Osteoblast (primary cell): ENCODE results near the gene AMPD3. TPM values are rescaled to one million over a fixed set of nuclear protein-coding genes. Genes with fewer than 3 reads are reported as not detected.
A peak's percentile ranks its signal among the peaks of the same experiment; 100 is the strongest.

Source experiments
- DNase-seq: peaks from one replicate; pipeline ENCODE4 v3.0.0; 2011; ENCODE audit warnings: low spot score, mixed read lengths; ENCODE audit not compliant: insufficient read length; ENCODE audit errors: missing footprints
- H2AFZ ChIP-seq: 2 replicates; pipeline ENCODE4 v1.6.0; 2011; ENCODE audit warnings: mild to moderate bottlenecking, low read length
- H3K27ac ChIP-seq: 2 replicates; pipeline ENCODE4 v1.5.1; 2011; ENCODE audit warnings: mild to moderate bottlenecking, low read depth, low read length, moderate library complexity
- H3K27me3 ChIP-seq: 2 replicates; pipeline ENCODE4 v1.6.0; 2012; ENCODE audit warnings: mild to moderate bottlenecking, control low read depth, inconsistent platforms, low read length, moderate library complexity; ENCODE audit not compliant: insufficient read depth
- H3K36me3 ChIP-seq: 2 replicates; pipeline ENCODE4 v1.5.1; 2011; ENCODE audit warnings: mild to moderate bottlenecking, low read length, control low read depth, moderate library complexity; ENCODE audit not compliant: insufficient read depth
- H3K4me1 ChIP-seq: 2 replicates; pipeline ENCODE4 v1.5.1; 2011; ENCODE audit warnings: mild to moderate bottlenecking, low read length, control low read depth, moderate library complexity; ENCODE audit not compliant: insufficient read depth
- H3K4me2 ChIP-seq: 2 replicates; pipeline ENCODE4 v1.6.0; 2011; ENCODE audit warnings: mild to moderate bottlenecking, low read length; ENCODE audit not compliant: insufficient read depth
- H3K4me3 ChIP-seq: fragments of 200-600 bp; sonication (generic); 3 replicates; pipeline ENCODE4 v1.5.1; 2012; ENCODE audit warnings: mild to moderate bottlenecking, low read length, inconsistent platforms; ENCODE audit not compliant: insufficient read depth
- H3K79me2 ChIP-seq: 2 replicates; pipeline ENCODE4 v1.6.0; 2012; ENCODE audit warnings: mild to moderate bottlenecking, low read length, control low read depth, inconsistent platforms; ENCODE audit not compliant: insufficient read depth
- H3K9me3 ChIP-seq: 2 replicates; pipeline ENCODE4 v1.5.1; 2011; ENCODE audit warnings: low read depth, low read length, control low read depth
- H4K20me1 ChIP-seq: 2 replicates; pipeline ENCODE4 v1.6.0; 2012; ENCODE audit warnings: mild to moderate bottlenecking, low read length, control low read depth; ENCODE audit not compliant: insufficient read depth
- total RNA-seq: library from RNA; depleted of rRNA; stranded (reverse); fragments of >200 nt; gene quantifications from 2 replicates; pipeline ENCODE4 v1.2.3, GENCODE V29; 2012
- TF ChIP-seq, protein P1 (sequence below): IDR thresholded peaks from 2 replicates; pipeline ENCODE4 v1.5.1; 2011; ENCODE audit warnings: mild to moderate bottlenecking, low read depth, low read length, moderate library complexity; ENCODE audit errors: extremely low read depth

The AMPD3 gene
- total RNA-seq, 1 donor = 3.6 TPM

GRCh38 chr11:10540546-10540914 is 85.5 kb downstream of the AMPD3 start:
- Histone ChIP-seq H3K27me3 (no peaks in the 10 kb centered on the region), H3K36me3 (no peaks in the 10 kb centered on the region), H3K4me1 (peaks cover 39% of the 10 kb centered on the region), H3K4me2 (peak overlapping the region; percentile 97), H3K27ac (peak overlapping the region; percentile 75), H2AFZ (peak overlapping the region; percentile 70), H3K9me3 (no peaks in the 10 kb centered on the region), H3K79me2 (peaks cover 49% of the 10 kb centered on the region), H4K20me1 (no peaks in the 10 kb centered on the region), H3K4me3 (peak overlapping the region; percentile 78)
- peak; percentile 38 for DNase-seq
- TF ChIP-seq, protein P1, sequence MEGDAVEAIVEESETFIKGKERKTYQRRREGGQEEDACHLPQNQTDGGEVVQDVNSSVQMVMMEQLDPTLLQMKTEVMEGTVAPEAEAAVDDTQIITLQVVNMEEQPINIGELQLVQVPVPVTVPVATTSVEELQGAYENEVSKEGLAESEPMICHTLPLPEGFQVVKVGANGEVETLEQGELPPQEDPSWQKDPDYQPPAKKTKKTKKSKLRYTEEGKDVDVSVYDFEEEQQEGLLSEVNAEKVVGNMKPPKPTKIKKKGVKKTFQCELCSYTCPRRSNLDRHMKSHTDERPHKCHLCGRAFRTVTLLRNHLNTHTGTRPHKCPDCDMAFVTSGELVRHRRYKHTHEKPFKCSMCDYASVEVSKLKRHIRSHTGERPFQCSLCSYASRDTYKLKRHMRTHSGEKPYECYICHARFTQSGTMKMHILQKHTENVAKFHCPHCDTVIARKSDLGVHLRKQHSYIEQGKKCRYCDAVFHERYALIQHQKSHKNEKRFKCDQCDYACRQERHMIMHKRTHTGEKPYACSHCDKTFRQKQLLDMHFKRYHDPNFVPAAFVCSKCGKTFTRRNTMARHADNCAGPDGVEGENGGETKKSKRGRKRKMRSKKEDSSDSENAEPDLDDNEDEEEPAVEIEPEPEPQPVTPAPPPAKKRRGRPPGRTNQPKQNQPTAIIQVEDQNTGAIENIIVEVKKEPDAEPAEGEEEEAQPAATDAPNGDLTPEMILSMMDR = no peak

GRCh38 chr11:10540915-10541560 is 86.0 kb downstream of the AMPD3 start, which contains the start of gene RNF141:
TSS of gene RNF141 (minus strand) at chr11:10541187. CDS start at chr11:10534158, 7,029 bp downstream.
- Histone ChIP-seq H3K4me3 (peak within 1 kb of the TSS; percentile 78), H3K9me3 (no peaks in the 10 kb centered on the region), H3K79me2 (peaks cover 44% of the 10 kb centered on the region), H3K27ac (peak within 1 kb of the TSS; percentile 75), H3K36me3 (no peaks in the 10 kb centered on the region), H3K4me2 (peak within 1 kb of the TSS; percentile 97), H3K4me1 (peaks cover 37% of the 10 kb centered on the region), H4K20me1 (no peaks in the 10 kb centered on the region), H3K27me3 (no peaks in the 10 kb centered on the region), H2AFZ (peak within 1 kb of the TSS; percentile 98)
- peak; percentile 98 for DNase-seq
- TF ChIP-seq, protein P1 = peak; percentile 74

- H3K9me3 ChIP-seq = no peaks in the 10 kb centered on the region
- TF ChIP-seq, protein P1 = no peak
- DNase-seq = no peak
- H3K4me3 ChIP-seq = peak overlapping the region; percentile 78
- H3K27me3 ChIP-seq = no peaks in the 10 kb centered on the region
- peaks cover 32% of the 10 kb centered on the region for H3K4me1 ChIP-seq
- peaks cover 39% of the 10 kb centered on the region for H3K79me2 ChIP-seq
- H3K4me2 ChIP-seq = peak overlapping the region; percentile 97
- H3K27ac ChIP-seq = peak overlapping the region; percentile 75
- H3K36me3 ChIP-seq = no peaks in the 10 kb centered on the region
- H2AFZ ChIP-seq = peak overlapping the region; percentile 98
- no peaks in the 10 kb centered on the region for H4K20me1 ChIP-seq
Observed at GRCh38 chr11:10541561-10541930, 86.5 kb downstream of the AMPD3 start.

DNA sequence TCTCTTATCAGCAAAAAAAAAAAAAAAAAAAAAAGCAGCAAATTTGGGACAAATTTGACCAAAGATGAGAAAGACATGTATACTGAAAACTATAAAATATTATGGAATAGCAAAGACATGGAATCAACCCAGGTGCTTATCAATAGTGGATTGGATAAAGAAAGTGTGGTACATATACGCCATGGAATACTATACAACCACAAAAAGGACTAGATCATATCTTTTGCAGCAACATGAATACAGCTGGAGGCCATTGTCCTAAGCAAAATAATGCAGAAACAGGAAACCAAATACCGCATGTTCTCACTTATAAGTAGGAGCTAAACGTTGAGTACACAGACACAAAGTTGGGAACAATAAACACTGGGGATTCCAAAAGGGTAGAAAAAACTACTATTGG is 87.7 kb downstream of the AMPD3 start:
- no peaks in the 10 kb centered on the region for H3K9me3 ChIP-seq
- DNase-seq = no peak
- H3K27me3 ChIP-seq = no peaks in the 10 kb centered on the region
- TF ChIP-seq, protein P1 = no peak
- no peak overlapping the region for H3K4me2 ChIP-seq
- no peak overlapping the region for H3K27ac ChIP-seq
- no peaks in the 10 kb centered on the region for H4K20me1 ChIP-seq
- H3K4me3 ChIP-seq = no peak overlapping the region
- no peaks in the 10 kb centered on the region for H3K36me3 ChIP-seq
- H3K79me2 ChIP-seq = peaks cover 27% of the 10 kb centered on the region
- H3K4me1 ChIP-seq = peaks cover 23% of the 10 kb centered on the region
- H2AFZ ChIP-seq = no peak overlapping the region
